Right ventricle myocardium inferior (tissue), 1 donor: ENCODE data around the gene PGAP6. TPM values are rescaled to one million over a fixed set of nuclear protein-coding genes. Genes with fewer than 3 reads are reported as not detected.
A peak's percentile ranks its signal among the peaks of the same experiment; 100 is the strongest.
"Not testable (repeated sequence)": the region's sequence is repeated elsewhere in the genome, so short reads cannot be mapped to it uniquely, and the experiment has no call there.

ENCODE experiments used
- ATAC-seq: fragments of 200-7000 bp; cut with Tn5 transposase; one replicate; pipeline ENCODE4 v1.9.1; 2020; ENCODE audit warnings: mild to moderate bottlenecking, moderate library complexity
- DNase-seq: peaks from one replicate; pipeline ENCODE4 v3.0.0; 2021; ENCODE audit errors: missing footprints
- intact Hi-C: fragments of 100-400 bp; cut with DNase I; formaldehyde crosslinking; loops from one replicate; pipeline ENCODE4 v1.11.0; 2022
- long read RNA-seq: library from polyadenylated mRNA; unstranded; transcript quantifications from one replicate; pipeline ENCODE4 v2.0.0, GENCODE V29; 2021
- total RNA-seq: library from RNA; stranded (reverse); fragmentation: NEBNext Ultra II Directional; extraction: Animal tissue kit (Norgen Biotek cat#: 25700); gene quantifications from one replicate; pipeline ENCODE4 v1.2.1, GENCODE V29; 2021
- donor health status: DM: no; HTN: yes; CAD: no; lungs with severe emphysema.

The PGAP6 gene, protein sequence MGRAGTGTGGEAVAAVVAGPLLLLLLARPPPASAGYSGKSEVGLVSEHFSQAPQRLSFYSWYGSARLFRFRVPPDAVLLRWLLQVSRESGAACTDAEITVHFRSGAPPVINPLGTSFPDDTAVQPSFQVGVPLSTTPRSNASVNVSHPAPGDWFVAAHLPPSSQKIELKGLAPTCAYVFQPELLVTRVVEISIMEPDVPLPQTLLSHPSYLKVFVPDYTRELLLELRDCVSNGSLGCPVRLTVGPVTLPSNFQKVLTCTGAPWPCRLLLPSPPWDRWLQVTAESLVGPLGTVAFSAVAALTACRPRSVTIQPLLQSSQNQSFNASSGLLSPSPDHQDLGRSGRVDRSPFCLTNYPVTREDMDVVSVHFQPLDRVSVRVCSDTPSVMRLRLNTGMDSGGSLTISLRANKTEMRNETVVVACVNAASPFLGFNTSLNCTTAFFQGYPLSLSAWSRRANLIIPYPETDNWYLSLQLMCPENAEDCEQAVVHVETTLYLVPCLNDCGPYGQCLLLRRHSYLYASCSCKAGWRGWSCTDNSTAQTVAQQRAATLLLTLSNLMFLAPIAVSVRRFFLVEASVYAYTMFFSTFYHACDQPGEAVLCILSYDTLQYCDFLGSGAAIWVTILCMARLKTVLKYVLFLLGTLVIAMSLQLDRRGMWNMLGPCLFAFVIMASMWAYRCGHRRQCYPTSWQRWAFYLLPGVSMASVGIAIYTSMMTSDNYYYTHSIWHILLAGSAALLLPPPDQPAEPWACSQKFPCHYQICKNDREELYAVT
- total RNA-seq, result 32.1 TPM
- long read RNA-seq, transcript TMEM8A-204 (13 exons, 3,691 nt), result major isoform, 44 of 58 reads
- long read RNA-seq, partial matches to known transcripts, result 4 of 58 reads
- long read RNA-seq, other reads (novel, unspliced or antisense), result 9 of 58 reads

DNA sequence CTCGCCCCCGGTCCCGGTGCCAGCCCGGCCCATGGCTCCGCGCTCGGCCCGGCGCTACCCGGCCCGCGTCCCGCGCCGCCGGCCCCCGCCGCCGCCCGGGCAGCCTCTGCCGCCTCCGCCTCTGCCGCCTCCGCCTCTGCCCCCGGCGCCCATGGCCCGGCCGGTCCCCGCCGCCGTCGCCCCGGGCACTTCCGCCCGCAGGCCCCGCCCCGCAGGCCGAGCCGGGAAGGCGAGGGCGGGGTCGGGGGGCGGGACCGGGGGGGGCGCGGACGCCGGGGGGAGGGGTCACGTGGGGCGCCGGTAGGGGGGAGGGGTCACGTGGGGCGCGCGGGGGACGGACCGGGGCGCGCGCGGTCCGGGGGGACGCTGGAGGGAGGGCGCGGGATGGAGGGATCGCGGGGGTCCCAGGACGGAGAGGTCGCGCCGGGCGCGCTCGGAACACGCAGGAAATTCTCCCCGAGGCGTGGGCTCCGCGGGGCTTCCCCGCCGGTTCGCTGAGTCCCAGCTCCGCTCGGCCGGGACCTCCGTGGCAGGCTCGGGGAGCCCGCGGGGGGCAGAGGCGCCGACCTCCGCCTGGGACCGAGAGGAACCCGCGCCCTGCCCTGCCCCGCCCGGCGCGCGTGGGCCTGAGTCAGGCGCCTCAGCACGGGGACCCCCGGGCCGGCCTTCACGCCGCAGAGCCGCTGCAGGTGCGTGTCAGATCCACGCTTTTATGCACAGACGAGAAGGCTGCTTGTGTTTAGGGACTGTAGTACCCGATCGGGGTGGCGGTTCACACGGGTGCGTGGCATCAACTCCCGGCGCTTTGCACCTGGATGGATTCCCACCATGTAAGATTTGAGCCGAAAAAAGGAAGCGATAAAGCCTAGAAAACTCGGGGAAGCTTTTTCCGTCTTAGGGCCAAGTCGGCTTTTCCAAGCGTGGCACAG is at the start of gene PGAP6:
PGAP6 (minus strand) TSS at position 190 of the 929 bp plus-strand sequence; CDS start at position 33, 157 bp downstream.
- peak; percentile 82 for DNase-seq
- ATAC-seq, result peak; percentile 75
- intact Hi-C loops, result no loop called here

DNA sequence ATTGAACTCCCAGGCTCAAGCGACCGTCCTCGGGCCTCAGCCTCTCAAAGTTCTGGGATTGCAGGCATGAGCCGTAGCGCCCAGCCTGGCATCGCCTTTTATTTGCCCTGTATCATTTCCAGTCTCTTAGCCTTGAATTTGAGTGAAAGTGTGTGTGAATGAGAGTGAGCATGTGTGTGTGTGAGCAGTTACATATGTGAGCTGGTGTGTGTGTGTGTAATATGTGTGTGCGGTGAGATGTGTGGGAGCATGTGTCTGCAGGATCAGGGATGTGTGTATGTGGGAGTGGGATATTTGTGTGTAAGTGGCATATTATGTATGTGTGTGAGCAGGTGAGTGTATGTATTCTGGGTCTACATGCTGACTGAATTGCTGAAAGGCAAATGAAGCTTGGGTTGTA is 49.1 kb upstream of the PGAP6 start:
- intact Hi-C loops, result no loop called here
- ATAC-seq, result no peak
- no peak for DNase-seq

DNA sequence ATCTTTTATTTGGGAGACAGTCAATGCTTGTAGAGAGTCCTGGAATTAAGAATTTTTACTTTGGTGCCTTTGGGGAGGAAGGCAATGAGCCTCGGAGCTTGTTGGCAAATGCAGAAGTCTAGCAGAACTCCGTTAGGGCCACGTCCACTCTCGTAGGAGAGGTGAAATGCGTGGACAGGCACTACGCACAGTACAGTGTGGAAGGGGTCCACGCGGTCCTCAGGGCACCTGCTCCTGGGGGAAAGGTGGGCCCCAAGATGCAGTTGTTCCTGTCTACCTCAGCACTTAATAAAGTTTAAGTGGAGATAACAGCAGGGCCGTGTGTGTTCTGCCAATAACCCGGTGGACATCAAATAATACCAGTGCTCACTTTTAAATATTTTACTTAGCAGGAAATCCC is 45.5 kb upstream of the PGAP6 start:
- intact Hi-C loops, result loop anchor here (5.0 kb wide), 1 partner anchor 45 kb away; no protein-coding TSS in a partner anchor
- DNase-seq, result no peak
- no peak for ATAC-seq

DNA sequence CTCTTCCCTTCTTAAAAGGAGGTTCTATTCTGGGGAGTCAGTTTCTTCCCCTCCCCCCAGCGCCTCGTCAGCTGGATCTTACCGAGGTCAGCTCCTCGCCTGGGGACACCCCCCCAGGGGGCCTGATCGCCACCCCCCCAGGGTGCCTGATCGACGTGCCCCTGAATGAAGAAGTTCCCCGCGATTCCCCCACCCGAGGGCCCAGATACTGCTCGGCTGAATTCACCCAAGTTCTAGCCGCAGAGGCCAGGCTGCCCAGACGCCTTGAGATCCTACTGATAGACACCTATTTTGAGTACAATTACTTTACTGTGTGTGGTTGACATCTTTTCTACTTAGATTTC is 45.1 kb upstream of the PGAP6 start:
- intact Hi-C loops, result loop anchor here (5.0 kb wide), 1 partner anchor 45 kb away; no protein-coding TSS in a partner anchor
- DNase-seq (no peak), ATAC-seq (no peak)

DNA sequence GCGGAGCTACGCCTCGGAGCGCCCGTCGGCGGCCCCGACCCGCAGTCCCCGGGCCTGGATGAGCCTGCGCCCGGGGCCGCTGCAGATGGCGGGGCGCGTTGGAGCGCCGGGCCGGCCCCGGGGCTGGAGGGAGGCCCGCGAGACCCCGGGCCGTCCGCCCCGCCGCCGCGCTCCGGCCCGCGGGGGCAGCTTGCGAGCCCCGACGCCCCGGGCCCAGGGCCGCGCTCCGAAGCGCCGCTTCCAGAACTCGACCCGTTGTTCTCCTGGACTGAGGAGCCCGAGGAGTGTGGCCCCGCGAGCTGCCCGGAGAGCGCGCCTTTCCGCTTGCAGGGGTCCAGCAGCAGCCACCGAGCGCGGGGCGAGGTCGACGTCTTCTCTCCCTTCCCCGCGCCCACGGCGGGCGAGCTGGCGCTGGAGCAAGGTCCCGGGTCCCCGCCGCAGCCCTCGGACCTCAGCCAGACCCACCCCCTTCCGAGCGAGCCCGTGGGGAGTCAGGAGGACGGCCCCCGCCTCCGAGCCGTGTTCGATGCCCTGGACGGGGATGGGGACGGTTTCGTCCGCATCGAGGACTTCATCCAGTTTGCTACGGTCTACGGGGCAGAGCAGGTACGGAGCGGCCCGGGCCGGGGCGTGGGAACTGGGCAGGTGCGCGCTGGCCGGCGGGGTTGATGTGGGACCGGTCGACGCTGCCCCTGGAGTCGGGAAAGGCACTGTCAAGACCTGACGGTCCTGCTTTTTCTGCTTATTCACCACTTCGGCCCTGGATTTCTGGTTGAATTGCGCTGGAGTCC is 44.5 kb upstream of the PGAP6 start:
- intact Hi-C loops, result loop anchor here (5.0 kb wide), 1 partner anchor 46 kb away; no protein-coding TSS in a partner anchor
- ATAC-seq (no peak), DNase-seq (peak; percentile 59)

DNA sequence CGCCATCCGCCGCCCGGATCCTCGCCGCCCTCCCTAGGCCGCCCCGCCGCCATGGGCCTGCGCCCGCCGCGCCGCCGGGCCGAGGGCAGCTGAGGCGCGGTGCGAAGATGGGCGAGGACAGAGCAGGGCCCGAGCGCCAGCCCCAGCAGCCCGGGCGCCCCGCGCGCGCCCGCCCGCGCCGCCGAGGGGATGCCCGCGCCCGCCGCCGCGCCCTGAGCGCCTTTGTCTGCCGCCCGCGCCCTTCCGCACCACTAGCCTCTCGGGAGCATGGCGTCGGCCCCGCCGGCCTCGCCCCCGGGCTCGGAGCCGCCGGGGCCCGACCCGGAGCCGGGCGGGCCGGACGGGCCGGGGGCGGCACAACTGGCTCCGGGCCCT is 43.9 kb upstream of the PGAP6 start:
- ATAC-seq (no peak), DNase-seq (no peak)
- intact Hi-C loops, result loop anchor here (2.0 to 5.0 kb wide), 3 partner anchors 25 to 101 kb away; partner anchors contain the start of genes CAPN15 and DECR2

DNA sequence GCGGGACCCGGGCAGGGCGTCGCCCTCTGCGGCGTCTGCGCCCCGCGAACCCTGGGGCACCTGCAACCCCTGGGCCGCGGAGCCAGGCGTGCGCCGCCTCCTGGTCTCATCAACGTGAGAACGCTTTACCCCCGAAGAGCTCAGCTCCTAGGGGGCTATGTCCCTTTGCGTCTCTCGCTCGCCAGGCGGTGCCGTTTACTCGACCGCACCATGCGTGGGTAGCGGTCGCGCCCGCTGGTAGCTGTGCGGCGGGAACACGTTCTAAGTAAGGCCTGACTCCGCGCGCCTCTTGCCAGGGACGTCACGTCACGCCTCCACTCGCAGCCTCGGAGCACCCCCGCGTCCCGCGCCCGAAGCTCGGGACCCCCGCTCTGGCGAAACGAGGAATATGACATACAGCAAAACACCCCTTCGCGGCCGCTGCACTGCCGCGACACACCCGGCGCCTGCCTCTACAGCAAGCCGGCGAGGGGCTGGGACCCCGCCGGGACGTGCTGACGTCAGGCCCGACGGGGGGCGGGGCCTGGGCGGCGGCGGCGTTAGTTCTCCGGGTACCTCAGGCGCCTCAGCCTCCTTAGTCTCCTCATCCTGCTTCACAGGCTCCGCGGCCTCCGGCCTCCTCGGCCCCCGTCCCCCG is 43.4 kb upstream of the PGAP6 start, which contains the start of gene RAB11FIP3:
RAB11FIP3 (plus strand) TSS at position 568 of the 637 bp plus-strand sequence. CDS start 358 bp downstream, outside the sequence.
- ATAC-seq (peak; percentile 91), DNase-seq (peak; percentile 92)
- intact Hi-C loops, result loop anchor here (2.0 to 5.0 kb wide), 3 partner anchors 24 to 102 kb away; partner anchors contain the start of genes CAPN15 and DECR2

DNA sequence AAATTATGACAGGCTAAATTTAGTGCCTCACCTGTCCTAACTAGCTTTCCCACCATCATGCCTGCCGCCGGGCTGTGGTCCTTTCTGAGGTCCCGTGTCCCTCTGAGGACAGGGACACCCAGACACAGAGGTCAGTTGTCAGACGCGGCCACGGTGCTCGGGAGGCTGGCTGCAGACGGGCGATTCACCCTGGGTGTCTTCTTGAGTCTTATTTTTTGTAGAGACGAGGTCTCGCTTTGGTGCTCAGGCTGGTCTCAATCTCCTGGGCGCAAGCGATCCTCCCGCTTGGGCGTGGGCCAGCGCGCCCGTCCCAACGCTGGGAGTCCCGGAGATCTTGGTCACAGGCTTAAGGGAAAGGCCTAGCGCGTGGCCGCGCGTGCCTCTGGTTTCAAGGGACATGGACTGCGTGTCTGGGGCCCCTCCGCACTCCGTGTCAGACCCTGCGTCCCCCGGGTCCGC is 42.9 kb upstream of the PGAP6 start:
- DNase-seq, result peak; percentile 85
- intact Hi-C loops, result loop anchor here (2.0 to 5.0 kb wide), 3 partner anchors 24 to 102 kb away; partner anchors contain the start of genes CAPN15 and DECR2
- ATAC-seq, result peak; percentile 49

DNA sequence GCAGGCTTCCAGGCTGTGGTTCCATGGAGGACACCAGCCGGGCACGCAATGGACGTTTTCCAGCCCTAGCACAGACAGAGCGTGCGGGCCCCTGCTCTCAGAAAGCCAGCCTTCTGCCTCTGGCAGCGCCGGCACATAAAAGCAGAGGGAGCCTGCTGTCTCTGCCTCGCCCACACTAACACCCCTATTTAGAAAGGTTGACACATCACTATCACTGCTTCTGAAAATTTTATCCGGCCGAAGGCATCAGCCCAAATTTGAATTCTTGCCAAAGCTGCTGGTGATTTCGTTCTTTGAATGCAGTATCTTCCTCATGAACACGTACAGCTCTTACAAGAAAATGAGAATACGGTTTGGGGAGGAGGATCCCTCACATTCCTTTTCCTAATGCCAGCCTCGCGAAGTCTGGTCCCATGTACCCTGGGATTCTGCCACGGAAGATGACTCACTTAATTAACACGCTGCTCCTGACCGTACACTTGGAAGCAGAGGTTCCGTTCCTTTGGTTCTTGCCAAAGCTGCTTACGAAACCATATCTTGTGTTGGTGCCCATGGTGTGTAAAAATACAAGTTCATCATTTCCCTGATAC is 42.4 kb upstream of the PGAP6 start:
- ATAC-seq, result peak; percentile 80
- DNase-seq, result peak; percentile 60

DNA sequence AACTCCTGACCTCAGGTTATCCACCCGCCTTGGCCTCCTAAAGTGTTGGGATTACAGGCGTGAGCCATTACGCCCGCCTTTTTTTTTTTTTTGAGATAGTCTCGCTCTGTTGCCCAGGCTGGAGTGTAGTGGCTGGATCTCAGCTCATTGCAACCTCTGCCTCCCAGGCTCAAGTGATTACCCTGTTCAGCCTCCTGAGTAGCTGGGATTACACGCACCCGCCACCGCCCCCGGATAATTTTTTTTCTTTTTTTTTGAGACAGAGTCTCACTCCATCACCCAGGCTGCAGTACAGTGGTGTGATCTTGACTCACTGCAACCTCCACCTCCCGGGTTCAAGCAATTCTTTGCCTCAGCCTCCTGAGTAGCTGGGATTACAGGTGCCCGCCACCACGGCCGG is 40.4 kb upstream of the PGAP6 start:
- DNase-seq, ATAC-seq, intact Hi-C loops: not testable (repeated sequence)

More for the DNA sequence above, 42.4 kb upstream of the PGAP6 start:
- intact Hi-C loops, result loop anchor here (2.0 kb wide), 2 partner anchors 23 to 103 kb away; partner anchors contain the start of genes CAPN15 and DECR2

DNA sequence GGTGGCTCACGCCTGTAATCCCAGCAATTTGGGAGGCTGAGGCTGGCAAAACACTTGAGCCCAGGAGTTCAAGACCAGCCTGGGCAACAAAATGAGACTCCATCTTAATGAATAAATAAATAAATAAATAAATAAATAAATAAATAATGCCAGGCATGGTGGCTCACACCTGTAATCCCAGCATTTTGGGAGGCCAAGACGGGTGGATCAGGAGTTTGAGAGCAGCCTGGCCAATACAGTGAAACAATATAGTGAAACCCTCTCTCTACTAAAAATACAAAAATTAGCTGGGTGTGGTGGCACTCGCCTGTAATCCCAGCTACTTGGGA is 33.4 kb upstream of the PGAP6 start:
- ATAC-seq, intact Hi-C loops, DNase-seq: not testable (repeated sequence)

DNA sequence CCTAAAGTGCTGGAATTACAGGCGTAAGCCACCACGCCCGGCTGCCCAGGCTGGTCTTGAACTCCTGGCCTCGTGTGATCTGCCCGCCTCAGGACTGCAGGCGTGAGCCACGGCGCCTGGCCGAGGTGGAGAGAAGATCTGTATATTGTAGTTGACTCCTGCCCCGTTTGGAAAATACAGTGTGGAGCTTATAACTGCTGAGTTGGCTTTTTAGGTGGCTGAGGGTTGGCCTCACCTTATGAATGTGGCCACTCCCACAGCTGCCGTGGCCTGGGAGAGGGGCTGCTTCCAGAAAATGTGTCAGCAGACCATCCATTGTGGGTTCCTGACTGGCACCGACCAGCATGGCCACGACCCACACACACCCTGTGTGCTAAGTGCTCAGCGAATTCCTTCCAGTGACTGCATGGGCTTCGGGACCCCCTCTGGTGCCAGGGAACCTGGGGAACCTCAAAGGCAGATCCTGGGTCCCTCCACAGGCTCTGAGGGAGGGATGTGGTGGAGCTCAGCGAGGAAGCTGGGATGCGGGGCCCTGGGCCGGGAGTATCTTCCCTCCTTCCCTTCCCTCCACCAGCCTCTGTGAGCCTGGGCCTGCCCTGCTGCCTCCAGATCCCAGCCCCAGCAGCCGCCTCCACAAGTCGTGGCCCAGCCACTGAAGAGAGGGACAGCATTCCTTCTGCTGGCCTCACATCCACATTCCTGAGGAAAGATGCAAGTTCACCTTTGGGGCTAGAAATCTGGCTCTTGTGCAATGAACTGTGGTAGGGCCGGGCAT is 32.8 kb upstream of the PGAP6 start:
- intact Hi-C loops, result no loop called here
- DNase-seq, result peak; percentile 46
- ATAC-seq, result no peak

DNA sequence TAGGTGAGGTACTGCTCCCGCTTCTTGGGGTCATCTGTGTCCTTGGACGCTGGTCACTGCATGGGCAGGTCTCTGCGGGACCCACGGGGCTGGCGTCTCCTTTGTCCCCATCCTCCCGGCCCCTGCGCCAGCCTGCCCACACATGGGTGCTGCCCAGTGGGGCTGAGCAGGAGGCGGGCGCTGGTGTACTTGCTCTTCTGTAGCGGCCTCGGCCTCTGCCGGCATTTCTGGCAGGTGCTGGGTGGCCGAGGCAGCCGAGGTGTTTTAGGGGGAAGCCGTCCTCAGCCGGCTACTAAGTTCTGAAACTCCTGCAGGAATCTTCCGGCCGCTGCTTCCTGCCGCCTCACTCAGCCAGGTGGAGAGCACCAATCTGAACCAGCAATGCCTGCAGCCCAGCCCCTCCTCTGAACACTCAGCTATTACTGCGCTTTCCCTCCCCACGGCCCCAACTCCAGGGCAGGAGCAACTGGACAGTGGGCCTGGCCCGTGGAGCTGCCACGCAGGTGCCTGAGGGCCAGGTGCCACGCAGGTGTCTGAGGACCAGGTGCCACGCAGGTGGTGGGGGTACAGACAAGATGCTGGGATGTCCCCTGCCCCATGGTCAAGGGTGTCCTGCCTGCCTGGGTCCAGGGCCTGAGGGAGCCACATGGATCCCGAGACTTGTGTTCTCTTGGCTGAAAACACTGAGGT is 29.9 kb upstream of the PGAP6 start:
- no peak for ATAC-seq
- intact Hi-C loops, result no loop called here

DNA sequence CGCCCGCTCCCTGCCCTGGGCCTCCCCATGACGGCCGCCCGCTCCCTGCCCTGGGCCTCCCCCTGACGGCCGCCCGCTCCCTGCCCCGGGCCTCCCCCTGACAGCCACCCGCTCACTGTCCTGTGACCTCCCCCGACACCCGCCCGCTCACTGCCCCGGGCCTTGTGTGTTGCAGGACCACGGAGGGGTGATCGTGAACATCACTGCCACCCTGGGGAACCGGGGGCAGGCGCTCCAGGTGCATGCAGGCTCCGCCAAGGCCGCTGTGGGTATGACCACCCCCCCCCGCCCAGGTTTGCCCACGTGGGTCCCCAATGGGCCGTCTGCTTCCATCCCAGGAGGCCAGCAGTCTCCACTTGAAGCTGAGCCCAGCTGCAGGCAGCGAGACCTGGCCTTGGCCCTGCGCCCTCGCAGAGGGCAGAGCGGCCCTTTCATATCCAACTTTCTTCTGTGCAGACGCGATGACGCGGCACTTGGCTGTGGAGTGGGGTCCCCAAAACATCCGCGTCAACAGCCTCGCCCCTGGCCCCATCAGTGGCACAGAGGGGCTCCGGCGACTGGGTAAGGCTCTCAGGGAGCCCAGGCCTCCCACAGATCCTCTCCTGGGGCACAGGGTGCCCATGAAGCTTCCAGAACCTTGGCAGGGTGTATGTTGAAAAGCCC is 28.9 kb upstream of the PGAP6 start:
- DNase-seq, result no peak
- peak; percentile 8 for ATAC-seq
- intact Hi-C loops, result no loop called here

More for the DNA sequence above, 29.9 kb upstream of the PGAP6 start:
- DNase-seq, result no peak

DNA sequence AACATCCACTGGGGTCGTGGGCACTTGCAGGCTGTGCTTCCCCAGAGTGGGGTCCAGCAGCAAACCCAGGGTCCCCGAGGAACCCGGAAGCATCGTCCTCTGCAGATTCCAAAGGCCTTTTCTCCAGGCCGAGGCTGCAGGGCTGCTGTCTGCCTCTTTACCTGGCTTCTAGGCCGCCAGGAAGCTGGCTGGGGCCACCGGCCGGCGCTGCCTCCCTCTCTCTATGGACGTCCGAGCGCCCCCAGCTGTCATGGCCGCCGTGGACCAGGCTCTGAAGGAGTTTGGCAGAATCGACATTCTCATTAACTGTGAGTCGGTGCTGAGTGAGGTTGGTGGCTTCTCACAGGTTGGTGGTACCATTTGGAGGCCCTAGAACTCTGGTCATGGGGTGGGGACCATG is 25.5 kb upstream of the PGAP6 start:
- intact Hi-C loops, result no loop called here
- ATAC-seq (no peak), DNase-seq (no peak)
